GM13977 (cell line): ENCODE data around the gene NCK1.

Experiments
- DNase-seq: peaks from one replicate; pipeline ENCODE4 v3.0.0; 2012; ENCODE audit warnings: low spot score
- in situ Hi-C: fragments of 300-500 bp; cut with MboI; formaldehyde crosslinking; loops from one replicate; pipeline ENCODE4 v1.12.0; 2022; ENCODE audit warnings: low sequenced_read_pairs, low pct_unique_long_range_greater_than_20kb, mixed read lengths, inconsistent platforms; ENCODE audit not compliant: unreplicated experiment
- TF ChIP-seq, protein P1 (sequence below): IDR thresholded peaks from 2 replicates; pipeline ENCODE4 v1.5.1; 2012; ENCODE audit warnings: mild to moderate bottlenecking, control low read depth; ENCODE audit not compliant: insufficient read depth; ENCODE audit errors: extremely low read depth, missing control alignments

NCK1 gene

DNA sequence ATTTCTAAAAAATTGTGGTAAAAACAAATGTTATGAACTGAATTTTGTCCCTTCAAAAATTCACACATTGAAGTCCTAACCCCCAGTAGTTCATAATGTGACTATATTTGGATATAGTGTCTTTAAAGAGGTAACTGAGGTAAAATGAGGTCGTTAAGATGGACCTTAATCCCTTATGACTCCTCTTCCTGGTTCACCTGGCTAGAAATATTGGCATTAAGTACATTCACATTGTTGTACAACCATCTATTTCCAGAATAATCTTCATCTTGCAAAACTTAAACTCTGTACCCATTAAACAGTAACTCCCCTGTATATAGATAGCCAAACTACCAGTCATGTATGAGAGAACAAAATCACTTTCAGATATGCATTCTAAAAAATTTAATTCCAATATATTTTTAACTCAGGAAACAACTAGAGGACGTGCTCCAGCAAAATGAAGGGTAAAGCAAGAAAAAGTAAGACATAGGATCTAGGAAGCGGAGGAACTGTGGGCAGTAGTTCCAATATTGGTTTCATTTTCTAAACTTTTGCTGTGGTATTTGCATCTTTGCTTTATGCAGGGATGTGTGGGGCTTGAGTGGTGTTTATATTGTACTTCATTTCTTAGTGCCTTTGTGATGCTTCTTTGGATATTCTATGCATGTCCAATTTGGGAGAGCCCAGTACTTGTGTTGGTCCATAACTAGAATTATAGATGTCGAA is 59.0 kb downstream of the NCK1 start:
- DNase-seq: no peak
- TF ChIP-seq, protein P1, sequence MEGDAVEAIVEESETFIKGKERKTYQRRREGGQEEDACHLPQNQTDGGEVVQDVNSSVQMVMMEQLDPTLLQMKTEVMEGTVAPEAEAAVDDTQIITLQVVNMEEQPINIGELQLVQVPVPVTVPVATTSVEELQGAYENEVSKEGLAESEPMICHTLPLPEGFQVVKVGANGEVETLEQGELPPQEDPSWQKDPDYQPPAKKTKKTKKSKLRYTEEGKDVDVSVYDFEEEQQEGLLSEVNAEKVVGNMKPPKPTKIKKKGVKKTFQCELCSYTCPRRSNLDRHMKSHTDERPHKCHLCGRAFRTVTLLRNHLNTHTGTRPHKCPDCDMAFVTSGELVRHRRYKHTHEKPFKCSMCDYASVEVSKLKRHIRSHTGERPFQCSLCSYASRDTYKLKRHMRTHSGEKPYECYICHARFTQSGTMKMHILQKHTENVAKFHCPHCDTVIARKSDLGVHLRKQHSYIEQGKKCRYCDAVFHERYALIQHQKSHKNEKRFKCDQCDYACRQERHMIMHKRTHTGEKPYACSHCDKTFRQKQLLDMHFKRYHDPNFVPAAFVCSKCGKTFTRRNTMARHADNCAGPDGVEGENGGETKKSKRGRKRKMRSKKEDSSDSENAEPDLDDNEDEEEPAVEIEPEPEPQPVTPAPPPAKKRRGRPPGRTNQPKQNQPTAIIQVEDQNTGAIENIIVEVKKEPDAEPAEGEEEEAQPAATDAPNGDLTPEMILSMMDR: no peak
- in situ Hi-C loops: no loop called here

DNA sequence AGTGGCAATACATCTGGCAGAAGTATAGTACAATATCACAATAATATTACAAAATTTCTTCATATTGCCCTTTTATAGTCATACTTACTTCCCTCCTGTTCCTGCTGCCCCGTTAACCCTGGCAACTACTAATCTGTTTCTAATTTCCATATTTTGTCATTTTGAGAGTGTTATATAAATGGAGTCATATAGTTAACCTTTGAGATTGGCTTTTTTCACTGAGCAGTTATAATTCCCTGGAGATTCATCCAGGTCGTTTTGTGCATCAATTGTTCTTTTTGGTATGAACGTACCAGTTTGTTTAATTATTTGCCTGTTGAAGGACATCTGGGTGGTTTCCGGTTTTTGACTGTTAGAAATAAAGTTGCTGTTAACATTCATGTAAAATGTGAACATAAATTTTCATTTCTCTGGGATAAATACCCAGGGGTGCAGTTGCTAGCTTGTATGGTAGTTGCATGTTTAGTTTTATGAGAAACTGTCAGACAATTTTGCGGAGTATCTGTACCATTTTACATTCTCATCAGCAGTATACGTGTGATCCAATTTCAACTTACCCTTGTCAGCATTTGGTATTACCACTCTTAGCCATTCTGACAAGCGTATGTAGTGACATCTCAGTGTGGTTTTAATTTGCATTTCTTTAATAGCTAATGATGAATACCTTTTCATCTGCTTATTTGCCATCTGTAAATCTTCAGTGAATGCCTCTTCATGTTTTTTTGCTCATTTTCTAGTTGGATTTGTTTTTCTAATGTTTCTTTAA is 63.6 kb downstream of the NCK1 start:
- no peak for DNase-seq
- in situ Hi-C loops: no loop called here

GRCh38 chr3:136928240-136928639 is 66.2 kb downstream of the NCK1 start:
- in situ Hi-C loops: no loop called here
- no peak for DNase-seq
- TF ChIP-seq, protein P1: no peak

More for the DNA sequence above, 63.6 kb downstream of the NCK1 start:
- TF ChIP-seq, protein P1: no peak

- in situ Hi-C loops: no loop called here
- TF ChIP-seq, protein P1: no peak
- DNase-seq: no peak
These were observed 68.1 kb downstream of the NCK1 start for GRCh38 chr3:136929977-136930670.

DNA sequence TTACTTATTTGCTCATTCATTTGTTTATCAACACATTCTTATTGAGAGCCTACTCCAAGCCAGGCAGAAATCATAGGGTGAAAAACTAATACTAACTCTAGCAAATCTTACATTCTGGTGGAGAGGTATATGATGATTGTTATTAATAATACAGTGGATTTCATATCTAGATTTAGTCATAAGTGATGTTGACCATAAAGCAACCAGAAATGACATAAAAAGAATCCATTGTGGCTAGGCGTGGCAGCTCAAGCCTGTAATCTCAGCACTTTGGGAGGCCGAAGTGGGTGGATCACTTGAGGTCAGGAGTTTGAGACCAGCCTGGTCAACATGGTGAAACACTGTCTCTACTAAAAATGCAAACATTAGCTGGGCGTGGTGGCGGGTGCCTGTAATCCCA is 69.6 kb downstream of the NCK1 start:
- TF ChIP-seq, protein P1: no peak
- in situ Hi-C loops: no loop called here
- no peak for DNase-seq

GRCh38 chr3:136932523-136932922 is 70.5 kb downstream of the NCK1 start:
- in situ Hi-C loops: no loop called here
- TF ChIP-seq, protein P1: no peak
- no peak for DNase-seq
